ENCODE results near the gene SLC6A18. TPM values are rescaled to one million over a fixed set of nuclear protein-coding genes. Genes with fewer than 3 reads are reported as not detected.

Gene SLC6A18
- total and polyA plus RNA-seq, 9 of the 15 experiments (the other 6 are each of a cell fraction or from before 2014, with no cell fraction given) = not detected

- POLR2A ChIA-PET = no interaction called here
- no peaks in the 10 kb centered on the region for H3K9me3 ChIP-seq (replicated peaks; ENCODE audit: control insufficient read depth, insufficient read depth, low read depth, low read length)
- in situ Hi-C loops (cut with MboI) (no loop called here), intact Hi-C loops (cut with micrococcal nuclease) (loop anchor here (2.0 kb wide), 1 partner anchor 75 kb away; no protein-coding TSS in a partner anchor)
- no peak overlapping the region; a peak in 1 of 4 replicates for H3K9ac ChIP-seq (ENCODE audit: insufficient read depth in 1 of 2, low read depth in 2 of 2, low read length in 2 of 2)
- FAIRE-seq (no peak), ATAC-seq (no peak), DNase-seq (ENCODE audit: extremely low read depth in 1 of 4, low spot score in 3 of 4) (no peak)
- H3K4me1 ChIP-seq (replicated peaks in 1 of 2; ENCODE audit: control insufficient read depth in 2 of 2, insufficient read depth in 2 of 2, low read length in 2 of 2) = peaks cover 8 to 51% of the 10 kb centered on the region in 2 experiments; a peak in 4 of 5 replicates
- no peaks in the 10 kb centered on the region for H3K79me2 ChIP-seq (ENCODE audit: control insufficient read depth, insufficient read depth, low read length)
- no TSS peak for BruUV-seq (replicated peaks)
- 2% methylated on average over 27 of the region's 33 CpGs for WGBS (ENCODE audit: insufficient coverage, low coverage, missing lambda C conversion rate)
- CTCF ChIA-PET (ENCODE audit: low intra/inter-chr PET ratio) = no interaction called here
- no peaks in the 10 kb centered on the region for H3K36me3 ChIP-seq (ENCODE audit: control insufficient read depth, insufficient read depth, low read length)
- H2AFZ ChIP-seq (ENCODE audit: low read depth, low read length) = no peak overlapping the region
- H4K20me1 ChIP-seq (replicated peaks; ENCODE audit: control insufficient read depth, insufficient read depth, low read length) = peaks cover 58% of the 10 kb centered on the region
- H3K4me2 ChIP-seq (ENCODE audit: insufficient read depth, low read length) = no peak overlapping the region
- no peak overlapping the region for H3K4me3 ChIP-seq
- H3K9me1 ChIP-seq (ENCODE audit: control insufficient read depth, insufficient read depth, low read length) = peaks cover 5% of the 10 kb centered on the region
- no peak overlapping the region for H3K27ac ChIP-seq (ENCODE audit: extremely low read depth, low read depth, low read length)
- H3K27me3 ChIP-seq (ENCODE audit: control insufficient read depth in 2 of 2, insufficient read depth in 2 of 2, low read length in 2 of 2) = peaks cover 37 to 90% of the 10 kb centered on the region in 2 experiments
- TF ChIP-seq ZNF282 (CRISPR knock-in tag; IDR thresholded peaks at IDR 0.05) = no peak
- TF ChIP-seq ATF4 (CRISPR knock-in tag; IDR thresholded peaks at IDR 0.05) = no peak
- TF ChIP-seq ZNF408 (CRISPR knock-in tag; IDR thresholded peaks at IDR 0.05; ENCODE audit: low read depth) = no peak
- no peak for TF ChIP-seq L3MBTL2 (IDR thresholded peaks at IDR 0.05)
- TF ChIP-seq, protein P1, sequence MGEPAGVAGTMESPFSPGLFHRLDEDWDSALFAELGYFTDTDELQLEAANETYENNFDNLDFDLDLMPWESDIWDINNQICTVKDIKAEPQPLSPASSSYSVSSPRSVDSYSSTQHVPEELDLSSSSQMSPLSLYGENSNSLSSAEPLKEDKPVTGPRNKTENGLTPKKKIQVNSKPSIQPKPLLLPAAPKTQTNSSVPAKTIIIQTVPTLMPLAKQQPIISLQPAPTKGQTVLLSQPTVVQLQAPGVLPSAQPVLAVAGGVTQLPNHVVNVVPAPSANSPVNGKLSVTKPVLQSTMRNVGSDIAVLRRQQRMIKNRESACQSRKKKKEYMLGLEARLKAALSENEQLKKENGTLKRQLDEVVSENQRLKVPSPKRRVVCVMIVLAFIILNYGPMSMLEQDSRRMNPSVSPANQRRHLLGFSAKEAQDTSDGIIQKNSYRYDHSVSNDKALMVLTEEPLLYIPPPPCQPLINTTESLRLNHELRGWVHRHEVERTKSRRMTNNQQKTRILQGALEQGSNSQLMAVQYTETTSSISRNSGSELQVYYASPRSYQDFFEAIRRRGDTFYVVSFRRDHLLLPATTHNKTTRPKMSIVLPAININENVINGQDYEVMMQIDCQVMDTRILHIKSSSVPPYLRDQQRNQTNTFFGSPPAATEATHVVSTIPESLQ (CRISPR knock-in tag; IDR thresholded peaks at IDR 0.05) = no peak
- TF ChIP-seq, protein P2, sequence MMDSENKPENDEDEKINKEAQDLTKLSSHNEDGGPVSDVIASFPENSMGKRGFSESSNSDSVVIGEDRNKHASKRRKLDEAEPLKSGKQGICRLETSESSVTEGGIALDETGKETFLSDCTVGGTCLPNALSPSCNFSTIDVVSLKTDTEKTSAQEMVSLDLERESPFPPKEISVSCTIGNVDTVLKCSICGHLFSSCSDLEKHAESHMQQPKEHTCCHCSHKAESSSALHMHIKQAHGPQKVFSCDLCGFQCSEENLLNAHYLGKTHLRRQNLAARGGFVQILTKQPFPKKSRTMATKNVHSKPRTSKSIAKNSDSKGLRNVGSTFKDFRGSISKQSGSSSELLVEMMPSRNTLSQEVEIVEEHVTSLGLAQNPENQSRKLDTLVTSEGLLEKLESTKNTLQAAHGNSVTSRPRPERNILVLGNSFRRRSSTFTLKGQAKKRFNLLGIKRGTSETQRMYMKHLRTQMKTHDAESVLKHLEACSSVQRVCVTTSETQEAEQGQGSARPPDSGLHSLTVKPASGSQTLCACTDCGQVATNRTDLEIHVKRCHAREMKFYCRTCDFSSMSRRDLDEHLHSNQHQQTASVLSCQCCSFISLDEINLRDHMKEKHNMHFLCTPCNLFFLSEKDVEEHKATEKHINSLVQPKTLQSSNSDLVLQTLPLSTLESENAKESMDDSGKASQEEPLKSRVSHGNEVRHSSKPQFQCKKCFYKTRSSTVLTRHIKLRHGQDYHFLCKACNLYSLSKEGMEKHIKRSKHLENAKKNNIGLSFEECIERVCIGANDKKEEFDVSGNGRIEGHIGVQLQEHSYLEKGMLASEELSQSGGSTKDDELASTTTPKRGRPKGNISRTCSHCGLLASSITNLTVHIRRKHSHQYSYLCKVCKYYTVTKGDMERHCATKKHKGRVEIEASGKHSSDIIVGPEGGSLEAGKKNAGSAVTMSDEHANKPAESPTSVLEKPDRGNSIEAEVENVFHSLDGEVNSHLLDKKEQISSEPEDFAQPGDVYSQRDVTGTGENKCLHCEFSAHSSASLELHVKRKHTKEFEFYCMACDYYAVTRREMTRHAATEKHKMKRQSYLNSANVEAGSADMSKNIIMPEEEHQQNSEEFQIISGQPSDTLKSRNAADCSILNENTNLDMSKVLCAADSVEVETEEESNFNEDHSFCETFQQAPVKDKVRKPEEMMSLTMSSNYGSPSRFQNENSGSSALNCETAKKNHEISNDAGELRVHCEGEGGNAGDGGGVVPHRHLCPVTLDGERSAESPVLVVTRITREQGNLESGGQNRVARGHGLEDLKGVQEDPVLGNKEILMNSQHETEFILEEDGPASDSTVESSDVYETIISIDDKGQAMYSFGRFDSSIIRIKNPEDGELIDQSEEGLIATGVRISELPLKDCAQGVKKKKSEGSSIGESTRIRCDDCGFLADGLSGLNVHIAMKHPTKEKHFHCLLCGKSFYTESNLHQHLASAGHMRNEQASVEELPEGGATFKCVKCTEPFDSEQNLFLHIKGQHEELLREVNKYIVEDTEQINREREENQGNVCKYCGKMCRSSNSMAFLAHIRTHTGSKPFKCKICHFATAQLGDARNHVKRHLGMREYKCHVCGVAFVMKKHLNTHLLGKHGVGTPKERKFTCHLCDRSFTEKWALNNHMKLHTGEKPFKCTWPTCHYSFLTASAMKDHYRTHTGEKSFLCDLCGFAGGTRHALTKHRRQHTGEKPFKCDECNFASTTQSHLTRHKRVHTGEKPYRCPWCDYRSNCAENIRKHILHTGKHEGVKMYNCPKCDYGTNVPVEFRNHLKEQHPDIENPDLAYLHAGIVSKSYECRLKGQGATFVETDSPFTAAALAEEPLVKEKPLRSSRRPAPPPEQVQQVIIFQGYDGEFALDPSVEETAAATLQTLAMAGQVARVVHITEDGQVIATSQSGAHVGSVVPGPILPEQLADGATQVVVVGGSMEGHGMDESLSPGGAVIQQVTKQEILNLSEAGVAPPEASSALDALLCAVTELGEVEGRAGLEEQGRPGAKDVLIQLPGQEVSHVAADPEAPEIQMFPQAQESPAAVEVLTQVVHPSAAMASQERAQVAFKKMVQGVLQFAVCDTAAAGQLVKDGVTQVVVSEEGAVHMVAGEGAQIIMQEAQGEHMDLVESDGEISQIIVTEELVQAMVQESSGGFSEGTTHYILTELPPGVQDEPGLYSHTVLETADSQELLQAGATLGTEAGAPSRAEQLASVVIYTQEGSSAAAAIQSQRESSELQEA (IDR thresholded peaks at IDR 0.05; ENCODE audit: low read depth) = no peak
- no peak for TF ChIP-seq ZBTB7A (IDR thresholded peaks at IDR 0.05; ENCODE audit: borderline replicate concordance, control insufficient read depth, low read depth, low read length)
- no peak for TF ChIP-seq TAF1 (IDR thresholded peaks at IDR 0.05; ENCODE audit: control insufficient read depth, extremely low read depth, insufficient read depth, low read length, severe bottlenecking)
- no peak for TF ChIP-seq HSF4 (CRISPR knock-in tag; IDR thresholded peaks at IDR 0.05; ENCODE audit: borderline replicate concordance)
These were observed 18.4 kb downstream of the SLC6A18 start for GRCh38 chr5:1243487-1244130.

Data from K562 (cell line).